Activated B cell treated with CpG ODN at 0.5 μM for 24 hours (primary cell): Measurements from ENCODE around the gene ANKFN1. TPM values are rescaled to one million over a fixed set of nuclear protein-coding genes. Genes with fewer than 3 reads are reported as not detected.

ENCODE experiments used
- ATAC-seq: fragments of 200-7000 bp; cut with Tn5 transposase; one replicate; pipeline ENCODE4 v1.10.0; 2021; ENCODE audit warnings: low read depth, mild to moderate bottlenecking, moderate library complexity
- CTCF ChIA-PET: fragments of 350-600 bp; sonication (Branson Sonifier 250); formaldehyde crosslinking; loops from one replicate; lab custom pipeline; 2021; ENCODE audit warnings: antibody characterized with exemption; lab: Charles Lee
- POLR2A ChIA-PET: fragments of 350-600 bp; sonication (Branson Sonifier 250); formaldehyde crosslinking; loops from one replicate; lab custom pipeline; 2021; ENCODE audit warnings: antibody characterized with exemption; lab: Charles Lee
- DNase-seq: peaks from one replicate; pipeline ENCODE4 v3.0.0; 2022
- H3K27ac Mint-ChIP-seq: one replicate; pipeline ENCODE4 v1.8.0; 2020; ENCODE audit warnings: mixed read lengths
- H3K27me3 Mint-ChIP-seq: one replicate; pipeline ENCODE4 v1.8.0; 2021; ENCODE audit warnings: mixed read lengths
- H3K36me3 Mint-ChIP-seq: one replicate; pipeline ENCODE4 v1.8.0; 2021; ENCODE audit warnings: low read depth, mixed read lengths
- H3K4me1 Mint-ChIP-seq: one replicate; pipeline ENCODE4 v1.8.0; 2021; ENCODE audit warnings: mixed read lengths
- H3K4me3 Mint-ChIP-seq: one replicate; pipeline ENCODE4 v1.8.0; 2020; ENCODE audit warnings: mild to moderate bottlenecking, mixed read lengths
- H3K9me3 Mint-ChIP-seq: one replicate; pipeline ENCODE4 v1.8.0; 2020; ENCODE audit warnings: mixed read lengths
- intact Hi-C: fragments of 100-400 bp; cut with micrococcal nuclease; formaldehyde crosslinking; loops from one replicate; pipeline ENCODE4 v1.15.1; 2024
- total RNA-seq: library from RNA; stranded (reverse); gene quantifications from 2 replicates; pipeline ENCODE4 v1.2.3, GENCODE V29; 2022
- TF ChIP-seq, protein P1 (sequence below): fragments of 200-600 bp; IDR thresholded peaks from one replicate; pipeline ENCODE4 v1.8.0; 2022; ENCODE audit warnings: antibody characterized with exemption, mild to moderate bottlenecking

Gene ANKFN1
- total RNA-seq, 1 donor from 2014 or later, result not detected

- CTCF ChIA-PET, result no interaction called here
- H3K27ac Mint-ChIP-seq, result no peak overlapping the region
- ATAC-seq, result no peak
- DNase-seq, result no peak
- POLR2A ChIA-PET, result no interaction called here
- TF ChIP-seq, protein P1, sequence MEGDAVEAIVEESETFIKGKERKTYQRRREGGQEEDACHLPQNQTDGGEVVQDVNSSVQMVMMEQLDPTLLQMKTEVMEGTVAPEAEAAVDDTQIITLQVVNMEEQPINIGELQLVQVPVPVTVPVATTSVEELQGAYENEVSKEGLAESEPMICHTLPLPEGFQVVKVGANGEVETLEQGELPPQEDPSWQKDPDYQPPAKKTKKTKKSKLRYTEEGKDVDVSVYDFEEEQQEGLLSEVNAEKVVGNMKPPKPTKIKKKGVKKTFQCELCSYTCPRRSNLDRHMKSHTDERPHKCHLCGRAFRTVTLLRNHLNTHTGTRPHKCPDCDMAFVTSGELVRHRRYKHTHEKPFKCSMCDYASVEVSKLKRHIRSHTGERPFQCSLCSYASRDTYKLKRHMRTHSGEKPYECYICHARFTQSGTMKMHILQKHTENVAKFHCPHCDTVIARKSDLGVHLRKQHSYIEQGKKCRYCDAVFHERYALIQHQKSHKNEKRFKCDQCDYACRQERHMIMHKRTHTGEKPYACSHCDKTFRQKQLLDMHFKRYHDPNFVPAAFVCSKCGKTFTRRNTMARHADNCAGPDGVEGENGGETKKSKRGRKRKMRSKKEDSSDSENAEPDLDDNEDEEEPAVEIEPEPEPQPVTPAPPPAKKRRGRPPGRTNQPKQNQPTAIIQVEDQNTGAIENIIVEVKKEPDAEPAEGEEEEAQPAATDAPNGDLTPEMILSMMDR, result no peak
- no peaks in the 10 kb centered on the region for H3K9me3 Mint-ChIP-seq
- no peak overlapping the region for H3K4me3 Mint-ChIP-seq
- no peaks in the 10 kb centered on the region for H3K4me1 Mint-ChIP-seq
- peaks cover 2% of the 10 kb centered on the region for H3K27me3 Mint-ChIP-seq
- no peaks in the 10 kb centered on the region for H3K36me3 Mint-ChIP-seq
- intact Hi-C loops, result no loop called here
Measured at GRCh38 chr17:56167491-56167890, 14.2 kb downstream of the ANKFN1 start.

- intact Hi-C loops, result no loop called here
- Mint-ChIP-seq H3K36me3 (no peaks in the 10 kb centered on the region), H3K4me1 (no peaks in the 10 kb centered on the region), H3K9me3 (no peaks in the 10 kb centered on the region), H3K27me3 (peaks cover 2% of the 10 kb centered on the region), H3K27ac (no peak overlapping the region), H3K4me3 (no peak overlapping the region)
- DNase-seq, result no peak
- TF ChIP-seq, protein P1, result no peak
- no peak for ATAC-seq
- CTCF ChIA-PET, result no interaction called here
- POLR2A ChIA-PET, result no interaction called here
Measured at GRCh38 chr17:56169621-56170020, 16.3 kb downstream of the ANKFN1 start.

- no peak for DNase-seq
Measured at GRCh38 chr17:56171186-56171959, 18.1 kb downstream of the ANKFN1 start.

GRCh38 chr17:56172517-56172982 lies 19.3 kb downstream of the ANKFN1 start:
- H3K4me3 Mint-ChIP-seq, result no peak overlapping the region
- no peaks in the 10 kb centered on the region for H3K4me1 Mint-ChIP-seq
- no peaks in the 10 kb centered on the region for H3K36me3 Mint-ChIP-seq
- no peak overlapping the region for H3K27ac Mint-ChIP-seq
- POLR2A ChIA-PET, result no interaction called here
- intact Hi-C loops, result no loop called here
- H3K27me3 Mint-ChIP-seq, result peaks cover 4% of the 10 kb centered on the region
- CTCF ChIA-PET, result no interaction called here
- ATAC-seq, result no peak
- TF ChIP-seq, protein P1, result no peak
- no peak for DNase-seq
- no peaks in the 10 kb centered on the region for H3K9me3 Mint-ChIP-seq

More at GRCh38 chr17:56171186-56171959, 18.1 kb downstream of the ANKFN1 start:
- no peaks in the 10 kb centered on the region for H3K9me3 Mint-ChIP-seq
- H3K27me3 Mint-ChIP-seq, result peaks cover 4% of the 10 kb centered on the region
- no peaks in the 10 kb centered on the region for H3K4me1 Mint-ChIP-seq
- ATAC-seq, result no peak
- intact Hi-C loops, result no loop called here
- no peak overlapping the region for H3K4me3 Mint-ChIP-seq
- CTCF ChIA-PET, result no interaction called here
- POLR2A ChIA-PET, result no interaction called here
- no peak overlapping the region for H3K27ac Mint-ChIP-seq
- TF ChIP-seq, protein P1, result no peak
- H3K36me3 Mint-ChIP-seq, result no peaks in the 10 kb centered on the region

GRCh38 chr17:56173026-56173425 lies 19.8 kb downstream of the ANKFN1 start:
- Mint-ChIP-seq H3K27me3 (peaks cover 4% of the 10 kb centered on the region), H3K4me3 (no peak overlapping the region), H3K36me3 (no peaks in the 10 kb centered on the region), H3K27ac (no peak overlapping the region), H3K9me3 (no peaks in the 10 kb centered on the region), H3K4me1 (no peaks in the 10 kb centered on the region)
- intact Hi-C loops, result no loop called here
- TF ChIP-seq, protein P1, result no peak
- ChIA-PET CTCF (no interaction called here), POLR2A (no interaction called here)
- DNase-seq (no peak), ATAC-seq (no peak)
